K562 (cell line): ENCODE data around the gene DYNLT4. TPM values are rescaled to one million over a fixed set of nuclear protein-coding genes. Genes with fewer than 3 reads are reported as not detected.
A peak's percentile ranks its signal among the peaks of the same experiment; 100 is the strongest.

Experiments used
- ARID2 ChIP-seq: fragments of 450-650 bp; IDR thresholded peaks from 2 replicates; pipeline ENCODE4 v1.6.1; 2017; ENCODE audit warnings: antibody characterized with exemption, mild to moderate bottlenecking
- CBFA2T3 ChIP-seq: fragments of 450-650 bp; IDR thresholded peaks from 2 replicates; pipeline ENCODE4 v1.6.1; 2017
- GATAD2A ChIP-seq: fragments of 450-650 bp; IDR thresholded peaks from 2 replicates; pipeline ENCODE4 v1.6.1; 2017
- GTF2A2 ChIP-seq: IDR thresholded peaks from 2 replicates; pipeline ENCODE4 v1.6.1; 2016; ENCODE audit warnings: mild to moderate bottlenecking, missing genetic modification characterization, missing compliant biosample characterization
- ILK ChIP-seq: fragments of 450-650 bp; IDR thresholded peaks from 2 replicates; pipeline ENCODE4 v1.6.1; 2016; ENCODE audit warnings: missing genetic modification characterization, low read depth, mild to moderate bottlenecking, missing compliant biosample characterization, moderate library complexity, borderline replicate concordance
- MED1 ChIP-seq: sonication (generic); formaldehyde crosslinking; IDR thresholded peaks from 2 replicates; pipeline ENCODE4 v1.8.1; 2023; ENCODE audit warnings: missing genetic modification reagents, borderline replicate concordance
- NBN ChIP-seq: fragments of 450-650 bp; IDR thresholded peaks from 2 replicates; pipeline ENCODE4 v1.6.1; 2016; ENCODE audit warnings: low read depth, mild to moderate bottlenecking
- RBM15 ChIP-seq: fragments of 200-400 bp; formaldehyde crosslinking; IDR thresholded peaks from 2 replicates; pipeline ENCODE4 v1.6.1; 2018; ENCODE audit warnings: mild to moderate bottlenecking, low read length, moderate library complexity; ENCODE audit not compliant: insufficient read depth
- RCOR1 ChIP-seq, 2 experiments: IDR thresholded peaks; 2 replicates each; pipeline ENCODE4 v1.6.1; 2012; ENCODE audit warnings: low read depth in 2 of 2, low read length in 2 of 2, borderline replicate concordance in 1 of 2, improper control_type of control experiment in 1 of 2
- STAT5A ChIP-seq: IDR thresholded peaks from 2 replicates; pipeline ENCODE4 v1.6.1; 2012; ENCODE audit warnings: low read length, inconsistent platforms, borderline replicate concordance
- TRIM24 ChIP-seq, 2 experiments: fragments of 450-650 bp; IDR thresholded peaks; 2 replicates each; pipeline ENCODE4 v1.6.1; 2016
- WHSC1 ChIP-seq: IDR thresholded peaks from one replicate; pipeline ENCODE4 v1.6.1; 2012; ENCODE audit warnings: low read length, control low read depth, inconsistent platforms
- XRCC4 ChIP-seq: IDR thresholded peaks from one replicate; pipeline ENCODE4 v1.6.1; 2011; ENCODE audit not compliant: insufficient read depth, insufficient read length; ENCODE audit errors: extremely low read depth
- ZFX ChIP-seq: sonication (generic); formaldehyde crosslinking; IDR thresholded peaks from 2 replicates; pipeline ENCODE4 v1.8.0; 2022; ENCODE audit warnings: mild to moderate bottlenecking, missing genetic modification reagents, moderate library complexity
- ZNF197 ChIP-seq: fragments of 200-800 bp; sonication (Bioruptor generic); IDR thresholded peaks from 2 replicates; pipeline ENCODE4 v1.6.1; 2016; ENCODE audit warnings: low read depth, missing genetic modification characterization, missing compliant biosample characterization
- ZNF561 ChIP-seq: fragments of 450-650 bp; formaldehyde crosslinking; conservative IDR thresholded peaks from 2 replicates; pipeline ENCODE4 v1.4.0; 2020; ENCODE audit warnings: mild to moderate bottlenecking, moderate library complexity
- ZNF589 ChIP-seq: fragments of 200-800 bp; sonication (Bioruptor generic); IDR thresholded peaks from 2 replicates; pipeline ENCODE4 v1.6.1; 2016; ENCODE audit warnings: low read depth, missing genetic modification characterization, missing compliant biosample characterization
- ZSCAN32 ChIP-seq: fragments of 450-650 bp; formaldehyde crosslinking; IDR thresholded peaks from 2 replicates; pipeline ENCODE4 v1.4.0; 2020; ENCODE audit warnings: mild to moderate bottlenecking, moderate library complexity
- polyA plus RNA-seq, 8 experiments: library from polyadenylated mRNA; depleted of rRNA in 4 of 8; stranded (reverse) in 5 of 8; unstranded in 3 of 8; fragments of >200 nt; fragmentation: Nextera tagmentation in 2 of 8; fragmentation: Illumina TruSeq in 1 of 8; extraction: Ambion mirVana in 2 of 8; extraction: Trizol in 1 of 8; gene quantifications; 2 replicates each; pipeline versions ENCODE4 v1.2.1 to v1.2.3, GENCODE V29; 2011 to 2014; ENCODE audit warnings: inconsistent platforms in 1 of 8, missing spikeins in 1 of 8
- total RNA-seq, 7 experiments: library from RNA; depleted of rRNA in 6 of 7; stranded (reverse); fragments of >200 nt in 6 of 7; fragmentation: Illumina TruSeq in 2 of 7; extraction: Trizol in 2 of 7; gene quantifications; 2 replicates each; pipeline versions ENCODE4 v1.2.1 to v1.2.3, GENCODE V29; 2011 to 2021; ENCODE audit warnings: low replicate concordance in 1 of 7
- TF ChIP-seq, protein P1 (sequence below), 2 experiments: fragments of 450-650 bp in 1 of 2; IDR thresholded peaks; 2 replicates each; pipeline ENCODE4 v1.6.1; 2011 to 2017; ENCODE audit warnings: low read depth in 2 of 2, antibody characterized with exemption in 1 of 2, borderline replicate concordance in 1 of 2, low read length in 1 of 2, mild to moderate bottlenecking in 1 of 2, mixed read lengths in 1 of 2; ENCODE audit not compliant: control insufficient read depth in 1 of 2
- TF ChIP-seq, protein P2 (sequence below), 2 experiments: fragments of 450-650 bp; conservative IDR thresholded peaks; 2 replicates each; pipeline ENCODE4 v1.6.1; 2017; ENCODE audit warnings: mild to moderate bottlenecking in 2 of 2, moderate library complexity in 2 of 2
- TF ChIP-seq, protein P3 (sequence below): sonication (generic); formaldehyde crosslinking; IDR thresholded peaks from 2 replicates; pipeline ENCODE4 v1.4.0; 2020; ENCODE audit warnings: mild to moderate bottlenecking, missing genetic modification reagents
- TF ChIP-seq, protein P4 (sequence below): fragments of 250-450 bp; sonication (Bioruptor Pico); IDR thresholded peaks from 2 replicates; pipeline ENCODE4 v1.8.0; 2021; ENCODE audit warnings: moderate library complexity, mild to moderate bottlenecking, inconsistent platforms

The DYNLT4 gene
- total and polyA plus RNA-seq, 9 of the 15 experiments (the other 6 are each of a cell fraction or from before 2014, with no cell fraction given), result 0.29 to 0.73 TPM; not detected in 7

DNA sequence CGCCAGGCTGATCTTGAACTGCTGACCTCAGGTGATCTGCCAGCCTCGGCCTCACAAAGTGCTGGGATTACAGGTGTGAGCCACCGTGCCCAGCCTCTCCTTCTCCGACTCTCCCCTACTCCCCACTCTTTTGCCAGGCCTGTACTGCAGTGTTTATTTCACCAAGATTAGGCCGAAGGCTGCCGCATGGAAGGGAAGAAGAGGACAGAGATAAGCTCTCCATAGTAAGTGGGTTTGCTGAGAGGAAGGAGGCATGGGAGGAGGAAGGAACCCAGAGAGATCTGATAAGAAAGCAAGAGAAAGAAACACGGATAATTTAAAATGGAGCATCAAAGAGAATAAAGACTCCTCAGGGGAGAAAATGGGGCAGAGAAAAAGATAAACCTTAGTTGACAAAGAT lies 27.2 kb upstream of the DYNLT4 start (continued):
- TF ChIP-seq, protein P1, sequence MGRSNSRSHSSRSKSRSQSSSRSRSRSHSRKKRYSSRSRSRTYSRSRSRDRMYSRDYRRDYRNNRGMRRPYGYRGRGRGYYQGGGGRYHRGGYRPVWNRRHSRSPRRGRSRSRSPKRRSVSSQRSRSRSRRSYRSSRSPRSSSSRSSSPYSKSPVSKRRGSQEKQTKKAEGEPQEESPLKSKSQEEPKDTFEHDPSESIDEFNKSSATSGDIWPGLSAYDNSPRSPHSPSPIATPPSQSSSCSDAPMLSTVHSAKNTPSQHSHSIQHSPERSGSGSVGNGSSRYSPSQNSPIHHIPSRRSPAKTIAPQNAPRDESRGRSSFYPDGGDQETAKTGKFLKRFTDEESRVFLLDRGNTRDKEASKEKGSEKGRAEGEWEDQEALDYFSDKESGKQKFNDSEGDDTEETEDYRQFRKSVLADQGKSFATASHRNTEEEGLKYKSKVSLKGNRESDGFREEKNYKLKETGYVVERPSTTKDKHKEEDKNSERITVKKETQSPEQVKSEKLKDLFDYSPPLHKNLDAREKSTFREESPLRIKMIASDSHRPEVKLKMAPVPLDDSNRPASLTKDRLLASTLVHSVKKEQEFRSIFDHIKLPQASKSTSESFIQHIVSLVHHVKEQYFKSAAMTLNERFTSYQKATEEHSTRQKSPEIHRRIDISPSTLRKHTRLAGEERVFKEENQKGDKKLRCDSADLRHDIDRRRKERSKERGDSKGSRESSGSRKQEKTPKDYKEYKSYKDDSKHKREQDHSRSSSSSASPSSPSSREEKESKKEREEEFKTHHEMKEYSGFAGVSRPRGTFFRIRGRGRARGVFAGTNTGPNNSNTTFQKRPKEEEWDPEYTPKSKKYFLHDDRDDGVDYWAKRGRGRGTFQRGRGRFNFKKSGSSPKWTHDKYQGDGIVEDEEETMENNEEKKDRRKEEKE (IDR thresholded peaks at IDR 0.05; ENCODE audit: borderline replicate concordance in 1 of 2, control insufficient read depth in 1 of 2, low read depth in 2 of 2, low read length in 1 of 2), result no peak
- TF ChIP-seq ZNF197 (CRISPR knock-in tag) (no peak), GTF2A2 (tag) (no peak), ARID2 (no peak), RBM15 (no peak), WHSC1 (no peak), MED1 (no peak), ILK (no peak), TRIM24 (IDR thresholded peaks at IDR 0.05) (no peak), ZFX (CRISPR knock-in tag) (peak; percentile 41; the same call in 1 of the 2 replicates), ZSCAN32 (CRISPR knock-in tag) (no peak), GATAD2A (no peak), RCOR1 (IDR thresholded peaks at IDR 0.05; ENCODE audit: borderline replicate concordance in 1 of 2, low read depth in 2 of 2, low read length in 2 of 2) (peak in 1 of 2 experiments; percentile 68; a peak in 1 of 4 replicates), NBN (peak; percentile 55; the same call in 1 of the 2 replicates), CBFA2T3 (no peak), XRCC4 (no peak), ZNF589 (CRISPR knock-in tag) (no peak), ZNF561 (CRISPR knock-in tag) (no peak), STAT5A (no peak)
- TF ChIP-seq, protein P2, sequence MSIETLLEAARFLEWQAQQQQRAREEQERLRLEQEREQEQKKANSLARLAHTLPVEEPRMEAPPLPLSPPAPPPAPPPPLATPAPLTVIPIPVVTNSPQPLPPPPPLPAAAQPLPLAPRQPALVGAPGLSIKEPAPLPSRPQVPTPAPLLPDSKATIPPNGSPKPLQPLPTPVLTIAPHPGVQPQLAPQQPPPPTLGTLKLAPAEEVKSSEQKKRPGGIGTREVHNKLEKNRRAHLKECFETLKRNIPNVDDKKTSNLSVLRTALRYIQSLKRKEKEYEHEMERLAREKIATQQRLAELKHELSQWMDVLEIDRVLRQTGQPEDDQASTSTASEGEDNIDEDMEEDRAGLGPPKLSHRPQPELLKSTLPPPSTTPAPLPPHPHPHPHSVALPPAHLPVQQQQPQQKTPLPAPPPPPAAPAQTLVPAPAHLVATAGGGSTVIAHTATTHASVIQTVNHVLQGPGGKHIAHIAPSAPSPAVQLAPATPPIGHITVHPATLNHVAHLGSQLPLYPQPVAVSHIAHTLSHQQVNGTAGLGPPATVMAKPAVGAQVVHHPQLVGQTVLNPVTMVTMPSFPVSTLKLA (conservative IDR thresholded peaks at IDR 0.05), result 0 out of 4 replicates have a peak, but pooled peaks of 1 of the 2 experiments have one; percentile 42
- TF ChIP-seq, protein P3, sequence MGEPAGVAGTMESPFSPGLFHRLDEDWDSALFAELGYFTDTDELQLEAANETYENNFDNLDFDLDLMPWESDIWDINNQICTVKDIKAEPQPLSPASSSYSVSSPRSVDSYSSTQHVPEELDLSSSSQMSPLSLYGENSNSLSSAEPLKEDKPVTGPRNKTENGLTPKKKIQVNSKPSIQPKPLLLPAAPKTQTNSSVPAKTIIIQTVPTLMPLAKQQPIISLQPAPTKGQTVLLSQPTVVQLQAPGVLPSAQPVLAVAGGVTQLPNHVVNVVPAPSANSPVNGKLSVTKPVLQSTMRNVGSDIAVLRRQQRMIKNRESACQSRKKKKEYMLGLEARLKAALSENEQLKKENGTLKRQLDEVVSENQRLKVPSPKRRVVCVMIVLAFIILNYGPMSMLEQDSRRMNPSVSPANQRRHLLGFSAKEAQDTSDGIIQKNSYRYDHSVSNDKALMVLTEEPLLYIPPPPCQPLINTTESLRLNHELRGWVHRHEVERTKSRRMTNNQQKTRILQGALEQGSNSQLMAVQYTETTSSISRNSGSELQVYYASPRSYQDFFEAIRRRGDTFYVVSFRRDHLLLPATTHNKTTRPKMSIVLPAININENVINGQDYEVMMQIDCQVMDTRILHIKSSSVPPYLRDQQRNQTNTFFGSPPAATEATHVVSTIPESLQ (CRISPR knock-in tag), result no peak
- TF ChIP-seq, protein P4, sequence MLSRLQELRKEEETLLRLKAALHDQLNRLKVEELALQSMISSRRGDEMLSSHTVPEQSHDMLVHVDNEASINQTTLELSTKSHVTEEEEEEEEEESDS (CRISPR knock-in tag), result no peak
